SK-N-SH (cell line): Measurements from ENCODE around the gene SPRR2F. TPM values are rescaled to one million over a fixed set of nuclear protein-coding genes. Genes with fewer than 3 reads are reported as not detected.

Experiments
- CTCF ChIA-PET: fragments of 300-600, 350-600 bp; formaldehyde crosslinking; extraction: SDS; loops from one replicate; lab custom pipeline; 2021; lab: Yijun Ruan, JAX
- POLR2A ChIA-PET: fragments of 350-600 bp; sonication (Branson Sonifier 250); formaldehyde crosslinking; extraction: SDS; loops from one replicate; lab custom pipeline; 2020; ENCODE audit warnings: antibody characterized with exemption, inconsistent platforms; lab: Yijun Ruan, JAX
- DNase-seq: peaks from one replicate; pipeline ENCODE4 v3.0.0; 2012
- H2AFZ ChIP-seq: fragments of 200-600 bp; sonication (generic); 2 replicates; pipeline ENCODE4 v1.8.1; 2016; ENCODE audit warnings: antibody characterized with exemption, mild to moderate bottlenecking, low read depth
- H3F3A ChIP-seq: fragments of 200-600 bp; sonication (generic); replicated peaks from 2 replicates; pipeline ENCODE3; 2016; ENCODE audit warnings: antibody characterized with exemption, mild to moderate bottlenecking; ENCODE audit not compliant: insufficient read depth
- H3K27ac ChIP-seq, 2 experiments: fragments of 200-500 bp in 1 of 2; fragments of 200-600 bp in 1 of 2; sonication (Bioruptor generic) in 1 of 2; sonication (generic), shearing (Covaris generic) in 1 of 2; 2 replicates each; pipeline versions ENCODE4 v1.5.1 to v1.6.1; 2014 to 2016; ENCODE audit warnings: low read depth in 2 of 2, inconsistent platforms in 1 of 2, low read length in 1 of 2, mild to moderate bottlenecking in 1 of 2, mixed read lengths in 1 of 2
- H3K27me3 ChIP-seq: fragments of 200-600 bp; sonication (generic), shearing (Covaris generic); 2 replicates; pipeline ENCODE4 v1.6.1; 2016; ENCODE audit warnings: mixed run types; ENCODE audit not compliant: insufficient read depth
- H3K36me3 ChIP-seq, 2 experiments: fragments of 200-500 bp in 1 of 2; fragments of 200-600 bp in 1 of 2; sonication (Bioruptor generic) in 1 of 2; sonication (generic) in 1 of 2; replicated peaks in 1 of 2; 2 replicates each; pipeline versions ENCODE3 to v1.5.1; 2014 to 2016; ENCODE audit warnings: low read length in 1 of 2, mild to moderate bottlenecking in 1 of 2; ENCODE audit not compliant: insufficient read depth in 2 of 2, control insufficient read depth in 1 of 2
- H3K4me1 ChIP-seq, 2 experiments: fragments of 200-500 bp in 1 of 2; fragments of 200-600 bp in 1 of 2; sonication (Bioruptor generic) in 1 of 2; sonication (generic), shearing (Covaris generic) in 1 of 2; 2 replicates each; pipeline versions ENCODE4 v1.5.1 to v1.6.1; 2014 to 2016; ENCODE audit warnings: low read depth in 1 of 2, low read length in 1 of 2, mixed run types in 1 of 2; ENCODE audit not compliant: insufficient read depth in 2 of 2, control insufficient read depth in 1 of 2
- H3K4me2 ChIP-seq: fragments of 200-600 bp; sonication (generic), shearing (Covaris generic); 2 replicates; pipeline ENCODE4 v1.6.1; 2017; ENCODE audit warnings: mixed run types
- H3K4me3 ChIP-seq, 2 experiments: fragments of 200-500 bp in 1 of 2; fragments of 200-600 bp in 1 of 2; sonication (Bioruptor generic) in 1 of 2; sonication (generic), shearing (Covaris generic) in 1 of 2; 2 replicates each; pipeline versions ENCODE4 v1.5.1 to v1.8.1; 2014 to 2016; ENCODE audit warnings: low read depth in 2 of 2, inconsistent platforms in 1 of 2, low read length in 1 of 2, mild to moderate bottlenecking in 1 of 2, mixed read lengths in 1 of 2, moderate library complexity in 1 of 2
- H3K79me2 ChIP-seq: fragments of 200-600 bp; sonication (generic); 2 replicates; pipeline ENCODE4 v1.8.1; 2017; ENCODE audit warnings: mild to moderate bottlenecking; ENCODE audit not compliant: insufficient read depth
- H3K9ac ChIP-seq: fragments of 200-600 bp; sonication (generic); 2 replicates; pipeline ENCODE4 v1.6.1; 2017; ENCODE audit warnings: mixed run types
- H3K9me2 ChIP-seq: fragments of 200-600 bp; sonication (generic); 2 replicates; pipeline ENCODE4 v1.6.1; 2017; ENCODE audit warnings: mixed run types
- H3K9me3 ChIP-seq: fragments of 200-600 bp; sonication (generic); 2 replicates; pipeline ENCODE4 v1.6.1; 2017; ENCODE audit warnings: mixed run types, mild to moderate bottlenecking, moderate library complexity
- H4K20me1 ChIP-seq: fragments of 200-600 bp; sonication (generic); 2 replicates; pipeline ENCODE4 v1.6.1; 2017; ENCODE audit warnings: mild to moderate bottlenecking, mixed run types; ENCODE audit not compliant: insufficient read depth
- CTCF ChIP-seq: fragments of 200-600 bp; sonication (generic); IDR thresholded peaks from 2 replicates; pipeline ENCODE4 v1.6.1; 2017; ENCODE audit warnings: antibody characterized with exemption, mild to moderate bottlenecking, moderate library complexity
- ELF1 ChIP-seq: IDR thresholded peaks from 2 replicates; pipeline ENCODE4 v1.4.0; 2012
- EP300 ChIP-seq, 2 experiments: IDR thresholded peaks; 2 replicates each; pipeline versions ENCODE4 v1.4.0 to v1.6.1; 2012; ENCODE audit warnings: borderline replicate concordance in 1 of 2, low read depth in 1 of 2, low read length in 1 of 2
- EZH2phosphoT487 ChIP-seq: fragments of 200-600 bp; sonication (generic); IDR thresholded peaks from 2 replicates; pipeline ENCODE4 v1.6.1; 2017; ENCODE audit warnings: low read depth, mixed run types, mild to moderate bottlenecking, antibody characterized with exemption, moderate library complexity, borderline replicate concordance
- FOSL2 ChIP-seq: IDR thresholded peaks from 2 replicates; pipeline ENCODE4 v1.4.0; 2012; ENCODE audit warnings: low read depth, mild to moderate bottlenecking, moderate library complexity, borderline replicate concordance
- FOXJ3 ChIP-seq: sonication (generic); formaldehyde crosslinking; IDR thresholded peaks from 2 replicates; pipeline ENCODE4 v1.5.1; 2020; ENCODE audit warnings: mild to moderate bottlenecking, missing genetic modification reagents
- FOXM1 ChIP-seq: IDR thresholded peaks from 2 replicates; pipeline ENCODE4 v1.4.0; 2012; ENCODE audit warnings: low read depth, mild to moderate bottlenecking
- GATA2 ChIP-seq: sonication (generic); formaldehyde crosslinking; IDR thresholded peaks from 2 replicates; pipeline ENCODE4 v1.5.0; 2020; ENCODE audit warnings: mild to moderate bottlenecking, missing genetic modification reagents
- JUND ChIP-seq: IDR thresholded peaks from 2 replicates; pipeline ENCODE4 v1.4.0; 2012
- MAX ChIP-seq: IDR thresholded peaks from 2 replicates; pipeline ENCODE4 v1.4.0; 2012; ENCODE audit warnings: low read depth
- MEF2A ChIP-seq: IDR thresholded peaks from 2 replicates; pipeline ENCODE4 v1.4.0; 2012; ENCODE audit warnings: low read depth, borderline replicate concordance
- PBX3 ChIP-seq: IDR thresholded peaks from 2 replicates; pipeline ENCODE4; 2012
- RFX5 ChIP-seq: IDR thresholded peaks from 2 replicates; pipeline ENCODE4 v1.6.1; 2012; ENCODE audit warnings: mild to moderate bottlenecking, improper control_type of control experiment, low read length
- RXRA ChIP-seq: IDR thresholded peaks from 2 replicates; pipeline ENCODE4 v1.4.0; 2012; ENCODE audit warnings: low read depth, mild to moderate bottlenecking, borderline replicate concordance
- YY1 ChIP-seq: IDR thresholded peaks from 2 replicates; pipeline ENCODE4 v1.4.0; 2012; ENCODE audit warnings: low read depth, mild to moderate bottlenecking
- WGBS: methylation state at CpG from one replicate; pipeline ENCODE4 v1.1.6; 2017; ENCODE audit warnings: low lambda C conversion rate; 5-methylcytosine and 5-hydroxymethylcytosine counted together
- polyA plus RNA-seq, 3 experiments: library from polyadenylated mRNA; depleted of rRNA; stranded (reverse); fragments of >200 nt; gene quantifications; 2 replicates each; pipeline ENCODE4 v1.2.3, GENCODE V29; 2012
- TF ChIP-seq, protein P1 (sequence below): fragments of 150-350 bp; IDR thresholded peaks from 2 replicates; pipeline ENCODE4 v1.6.1; 2017; ENCODE audit warnings: antibody characterized with exemption, low read length, low read depth, borderline replicate concordance
- TF ChIP-seq, protein P2 (sequence below): IDR thresholded peaks from 2 replicates; pipeline ENCODE4 v1.6.1; 2012; ENCODE audit warnings: mild to moderate bottlenecking, low read depth, low read length, moderate library complexity

SPRR2F gene
- polyA plus RNA-seq, 1 of the 3 experiments (the other 2 are of a cell fraction): not detected

GRCh38 chr1:153094426-153094825 is 18.9 kb downstream of the SPRR2F start, which contains the start of gene SPRR2E (continued):
- TF ChIP-seq CTCF: no peak
- TF ChIP-seq RXRA: no peak
- TF ChIP-seq FOXM1: no peak
- TF ChIP-seq MEF2A: no peak

- Histone ChIP-seq H3K9me3 (no peaks in the 10 kb centered on the region), H3K4me3 (no peak overlapping the region), H3K4me2 (no peak overlapping the region), H3K9ac (no peak overlapping the region), H3K4me1 (no peaks in the 10 kb centered on the region), H3K79me2 (no peaks in the 10 kb centered on the region), H2AFZ (no peak overlapping the region), H3K9me2 (no peaks in the 10 kb centered on the region), H3K27ac (no peak overlapping the region), H3F3A (no peaks in the 10 kb centered on the region), H4K20me1 (no peaks in the 10 kb centered on the region), H3K27me3 (no peaks in the 10 kb centered on the region), H3K36me3 (no peaks in the 10 kb centered on the region)
- DNase-seq: no peak
- 0% methylated on average over 1 of the region's 1 CpG for WGBS
- ChIA-PET POLR2A (no interaction called here), CTCF (no interaction called here)
- TF ChIP-seq FOXJ3 (CRISPR knock-in tag) (no peak), EP300 (IDR thresholded peaks at IDR 0.05; ENCODE audit: borderline replicate concordance in 1 of 2, low read depth in 1 of 2, low read length in 1 of 2) (no peak), RFX5 (no peak), EZH2phosphoT487 (no peak)
Measured at GRCh38 chr1:153087652-153088051, 25.7 kb downstream of the SPRR2F start.

GRCh38 chr1:153081736-153082135 is 31.6 kb downstream of the SPRR2F start:
- DNase-seq: no peak
- H2AFZ ChIP-seq: no peak overlapping the region
- no peaks in the 10 kb centered on the region for H3K27me3 ChIP-seq
- H3K36me3 ChIP-seq: no peaks in the 10 kb centered on the region
- no peaks in the 10 kb centered on the region for H4K20me1 ChIP-seq
- H3K9me2 ChIP-seq: no peaks in the 10 kb centered on the region
- H3F3A ChIP-seq: no peaks in the 10 kb centered on the region
- H3K27ac ChIP-seq: no peak overlapping the region
- POLR2A ChIA-PET: no interaction called here
- H3K9me3 ChIP-seq: no peaks in the 10 kb centered on the region
- no peak overlapping the region for H3K4me3 ChIP-seq
- WGBS: 6% methylated on average over 3 of the region's 3 CpGs
- no peaks in the 10 kb centered on the region for H3K4me1 ChIP-seq
- TF ChIP-seq, protein P1, sequence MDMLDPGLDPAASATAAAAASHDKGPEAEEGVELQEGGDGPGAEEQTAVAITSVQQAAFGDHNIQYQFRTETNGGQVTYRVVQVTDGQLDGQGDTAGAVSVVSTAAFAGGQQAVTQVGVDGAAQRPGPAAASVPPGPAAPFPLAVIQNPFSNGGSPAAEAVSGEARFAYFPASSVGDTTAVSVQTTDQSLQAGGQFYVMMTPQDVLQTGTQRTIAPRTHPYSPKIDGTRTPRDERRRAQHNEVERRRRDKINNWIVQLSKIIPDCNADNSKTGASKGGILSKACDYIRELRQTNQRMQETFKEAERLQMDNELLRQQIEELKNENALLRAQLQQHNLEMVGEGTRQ: no peak
- TF ChIP-seq MEF2A (no peak), GATA2 (CRISPR knock-in tag) (no peak), YY1 (no peak), RFX5 (no peak), MAX (no peak), FOXJ3 (CRISPR knock-in tag) (no peak), ELF1 (no peak), JUND (no peak), FOSL2 (no peak), PBX3 (no peak)
- TF ChIP-seq, protein P2, sequence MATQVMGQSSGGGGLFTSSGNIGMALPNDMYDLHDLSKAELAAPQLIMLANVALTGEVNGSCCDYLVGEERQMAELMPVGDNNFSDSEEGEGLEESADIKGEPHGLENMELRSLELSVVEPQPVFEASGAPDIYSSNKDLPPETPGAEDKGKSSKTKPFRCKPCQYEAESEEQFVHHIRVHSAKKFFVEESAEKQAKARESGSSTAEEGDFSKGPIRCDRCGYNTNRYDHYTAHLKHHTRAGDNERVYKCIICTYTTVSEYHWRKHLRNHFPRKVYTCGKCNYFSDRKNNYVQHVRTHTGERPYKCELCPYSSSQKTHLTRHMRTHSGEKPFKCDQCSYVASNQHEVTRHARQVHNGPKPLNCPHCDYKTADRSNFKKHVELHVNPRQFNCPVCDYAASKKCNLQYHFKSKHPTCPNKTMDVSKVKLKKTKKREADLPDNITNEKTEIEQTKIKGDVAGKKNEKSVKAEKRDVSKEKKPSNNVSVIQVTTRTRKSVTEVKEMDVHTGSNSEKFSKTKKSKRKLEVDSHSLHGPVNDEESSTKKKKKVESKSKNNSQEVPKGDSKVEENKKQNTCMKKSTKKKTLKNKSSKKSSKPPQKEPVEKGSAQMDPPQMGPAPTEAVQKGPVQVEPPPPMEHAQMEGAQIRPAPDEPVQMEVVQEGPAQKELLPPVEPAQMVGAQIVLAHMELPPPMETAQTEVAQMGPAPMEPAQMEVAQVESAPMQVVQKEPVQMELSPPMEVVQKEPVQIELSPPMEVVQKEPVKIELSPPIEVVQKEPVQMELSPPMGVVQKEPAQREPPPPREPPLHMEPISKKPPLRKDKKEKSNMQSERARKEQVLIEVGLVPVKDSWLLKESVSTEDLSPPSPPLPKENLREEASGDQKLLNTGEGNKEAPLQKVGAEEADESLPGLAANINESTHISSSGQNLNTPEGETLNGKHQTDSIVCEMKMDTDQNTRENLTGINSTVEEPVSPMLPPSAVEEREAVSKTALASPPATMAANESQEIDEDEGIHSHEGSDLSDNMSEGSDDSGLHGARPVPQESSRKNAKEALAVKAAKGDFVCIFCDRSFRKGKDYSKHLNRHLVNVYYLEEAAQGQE: no peak
- TF ChIP-seq, all 33 proteins: peak for 0
- Histone ChIP-seq H3K9ac (no peak overlapping the region), H3K79me2 (no peaks in the 10 kb centered on the region), H3K4me2 (no peak overlapping the region)
- CTCF ChIA-PET: no interaction called here
